DND-41 (cell line): ENCODE measurements around the gene NFIB.

ENCODE experiments used
- ATAC-seq: fragments of 200-7000 bp; cut with Tn5 transposase; 3 replicates; pipeline ENCODE4 v1.9.1; 2021; ENCODE audit warnings: low read depth; ENCODE audit not compliant: insufficient read depth
- DNase-seq: peaks from one replicate; pipeline ENCODE4 v3.0.0-alpha.2; 2020
- H2AFZ ChIP-seq: 2 replicates; pipeline ENCODE4 v1.6.0; 2012; ENCODE audit warnings: low read depth, low read length
- H3K27ac ChIP-seq: 2 replicates; pipeline ENCODE4 v1.5.1; 2012; ENCODE audit warnings: low read length, inconsistent platforms
- H3K27me3 ChIP-seq: fragments of 200-600 bp; sonication (generic); 2 replicates; pipeline ENCODE4 v1.6.0; 2012; ENCODE audit warnings: low read length, mild to moderate bottlenecking, inconsistent platforms; ENCODE audit not compliant: insufficient read depth, poor library complexity
- H3K36me3 ChIP-seq: 2 replicates; pipeline ENCODE4 v1.5.1; 2012; ENCODE audit warnings: low read length, inconsistent platforms; ENCODE audit not compliant: insufficient read depth
- H3K4me1 ChIP-seq: 2 replicates; pipeline ENCODE4 v1.5.1; 2012; ENCODE audit warnings: mild to moderate bottlenecking, low read length; ENCODE audit not compliant: insufficient read depth
- H3K4me2 ChIP-seq: 2 replicates; pipeline ENCODE4 v1.6.0; 2012; ENCODE audit warnings: mild to moderate bottlenecking, moderate library complexity, low read length, inconsistent platforms; ENCODE audit not compliant: insufficient read depth
- H3K4me3 ChIP-seq, 2 experiments: fragments of 200-600 bp in 1 of 2; shearing (Covaris generic) in 1 of 2; 2 replicates each; pipeline ENCODE4 v1.5.1; 2012 to 2016; ENCODE audit warnings: inconsistent platforms in 2 of 2, low read length in 2 of 2, mild to moderate bottlenecking in 2 of 2, low read depth in 1 of 2, moderate library complexity in 1 of 2
- H3K79me2 ChIP-seq: 2 replicates; pipeline ENCODE4 v1.6.0; 2012; ENCODE audit warnings: low read length, inconsistent platforms; ENCODE audit not compliant: insufficient read depth
- H3K9ac ChIP-seq: 2 replicates; pipeline ENCODE4 v1.6.0; 2012; ENCODE audit warnings: low read depth, mild to moderate bottlenecking, inconsistent platforms, low read length, moderate library complexity
- H3K9me3 ChIP-seq: 2 replicates; pipeline ENCODE4 v1.5.1; 2012; ENCODE audit warnings: low read length, moderate library complexity, mild to moderate bottlenecking, inconsistent platforms; ENCODE audit not compliant: insufficient read depth, severe bottlenecking
- H4K20me1 ChIP-seq: 2 replicates; pipeline ENCODE4 v1.6.0; 2012; ENCODE audit warnings: low read length; ENCODE audit not compliant: insufficient read depth
- CTCF ChIP-seq: IDR thresholded peaks from 2 replicates; pipeline ENCODE4 v1.5.1; 2012; ENCODE audit warnings: borderline replicate concordance, low read length, moderate library complexity, mild to moderate bottlenecking; ENCODE audit not compliant: poor library complexity, severe bottlenecking; ENCODE audit errors: extremely low read depth
- EZH2 ChIP-seq: IDR thresholded peaks from 3 replicates; pipeline ENCODE4 v1.6.1; 2012; ENCODE audit warnings: borderline replicate concordance, low read depth, mild to moderate bottlenecking, moderate library complexity, low read length, inconsistent platforms; ENCODE audit not compliant: severe bottlenecking

NFIB gene

DNA sequence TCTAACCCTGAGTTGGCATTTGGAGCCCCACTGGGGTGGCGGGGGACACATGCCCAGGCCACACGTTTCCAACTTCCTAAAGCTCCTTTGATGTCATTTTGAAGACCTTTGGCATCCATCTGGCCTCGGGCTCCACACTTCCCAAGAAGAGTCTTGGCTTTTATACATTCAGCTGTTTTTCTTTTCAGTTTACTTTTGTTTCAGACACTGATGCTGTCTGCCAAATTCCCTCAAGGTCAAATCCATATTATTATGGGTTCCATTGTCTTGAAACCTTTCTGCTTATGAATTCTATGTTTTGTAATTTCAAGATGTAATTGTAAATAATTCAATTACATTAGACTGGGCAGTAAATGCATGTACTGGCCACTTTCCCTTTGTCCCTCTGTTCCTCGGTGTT is 23.7 kb upstream of the NFIB start:
- DNase-seq: no peak
- TF ChIP-seq EZH2 (no peak), CTCF (no peak)
- Histone ChIP-seq H4K20me1 (no peaks in the 10 kb centered on the region), H3K36me3 (no peaks in the 10 kb centered on the region), H3K4me3 (no peak overlapping the region), H3K4me2 (no peak overlapping the region), H2AFZ (no peak overlapping the region), H3K9ac (no peak overlapping the region), H3K79me2 (no peaks in the 10 kb centered on the region), H3K27me3 (no peaks in the 10 kb centered on the region), H3K27ac (no peak overlapping the region), H3K9me3 (no peaks in the 10 kb centered on the region), H3K4me1 (no peaks in the 10 kb centered on the region)
- no peak for ATAC-seq

DNA sequence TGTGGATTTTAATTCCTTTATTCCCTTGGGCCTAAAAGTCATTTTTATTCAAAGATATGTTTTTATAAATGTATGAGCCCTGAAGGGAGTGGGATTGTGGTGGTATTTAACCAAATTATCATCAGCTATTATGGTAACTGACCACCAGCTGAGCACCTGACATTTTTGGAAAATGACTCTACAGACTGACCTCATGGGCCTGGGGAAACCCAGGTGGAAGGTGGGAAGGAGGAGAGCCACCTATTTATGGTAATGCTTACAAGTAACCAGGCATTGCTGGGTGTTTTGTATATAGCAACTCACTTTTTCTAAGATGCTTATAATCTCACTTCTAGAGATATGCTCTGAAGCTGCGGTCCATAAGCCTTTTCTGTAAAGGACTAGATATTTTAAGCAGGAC is 22.3 kb upstream of the NFIB start:
- Histone ChIP-seq H2AFZ (no peak overlapping the region), H3K27me3 (no peaks in the 10 kb centered on the region), H3K9ac (no peak overlapping the region), H3K36me3 (no peaks in the 10 kb centered on the region), H3K79me2 (no peaks in the 10 kb centered on the region), H3K4me3 (no peak overlapping the region), H4K20me1 (no peaks in the 10 kb centered on the region), H3K4me1 (no peaks in the 10 kb centered on the region), H3K27ac (no peak overlapping the region), H3K4me2 (no peak overlapping the region), H3K9me3 (no peaks in the 10 kb centered on the region)
- ATAC-seq (no peak), DNase-seq (no peak)
- TF ChIP-seq CTCF: no peak
- TF ChIP-seq EZH2: no peak

- H3K79me2 ChIP-seq: no peaks in the 10 kb centered on the region
- no peak overlapping the region for H3K27ac ChIP-seq
- no peak for ATAC-seq
- no peak overlapping the region for H3K4me3 ChIP-seq
- no peaks in the 10 kb centered on the region for H3K36me3 ChIP-seq
- no peak for DNase-seq
- H3K27me3 ChIP-seq: no peaks in the 10 kb centered on the region
- H3K9me3 ChIP-seq: no peaks in the 10 kb centered on the region
- H3K4me1 ChIP-seq: no peaks in the 10 kb centered on the region
- TF ChIP-seq CTCF: no peak
- TF ChIP-seq EZH2: no peak
- no peaks in the 10 kb centered on the region for H4K20me1 ChIP-seq
- no peak overlapping the region for H3K4me2 ChIP-seq
- no peak overlapping the region for H3K9ac ChIP-seq
- H2AFZ ChIP-seq: no peak overlapping the region
These were observed 17.2 kb upstream of the NFIB start for GRCh38 chr9:14331120-14331519.

DNA sequence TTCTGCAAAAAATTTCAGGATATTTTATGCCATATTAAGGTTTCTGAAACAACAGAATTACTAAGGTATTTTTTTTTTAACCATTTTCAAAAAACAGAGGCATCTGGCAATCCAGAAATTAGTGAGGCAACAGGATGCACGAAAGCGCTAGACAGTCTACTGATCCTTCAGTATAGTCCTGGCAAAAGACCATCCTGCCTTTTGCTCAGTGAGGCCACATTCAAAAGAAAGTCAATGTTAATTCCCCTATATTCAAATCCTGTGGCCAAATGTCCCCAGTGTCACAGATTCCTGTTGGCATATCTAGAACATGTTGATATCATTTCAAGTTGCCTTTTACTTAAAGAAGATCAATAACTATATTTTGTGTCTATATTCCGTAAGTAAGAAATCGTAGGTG is 13.1 kb upstream of the NFIB start:
- Histone ChIP-seq H3K4me3 (no peak overlapping the region), H3K79me2 (no peaks in the 10 kb centered on the region), H3K9ac (no peak overlapping the region), H3K9me3 (no peaks in the 10 kb centered on the region), H3K36me3 (no peaks in the 10 kb centered on the region), H3K4me2 (no peak overlapping the region), H2AFZ (no peak overlapping the region), H4K20me1 (no peaks in the 10 kb centered on the region), H3K4me1 (peaks cover 5% of the 10 kb centered on the region; the same call in 1 of the 2 replicates), H3K27me3 (no peaks in the 10 kb centered on the region), H3K27ac (no peak overlapping the region)
- DNase-seq (no peak), ATAC-seq (no peak)
- no peak for TF ChIP-seq EZH2
- TF ChIP-seq CTCF: no peak
